Measurements from ENCODE around the gene PCIF1.
"Not testable (repeated sequence)": the region's sequence is repeated elsewhere in the genome, so short reads cannot be mapped to it uniquely, and the experiment has no call there.

The PCIF1 gene

GRCh38 chr20:45994761-45995493 is 60.4 kb downstream of the PCIF1 start:
- no peaks in the 10 kb centered on the region for H3K9me2 ChIP-seq (replicated peaks; ENCODE audit: control insufficient read depth, low read length)
- H3K4me3 ChIP-seq (ENCODE audit: low read length), result no peak overlapping the region
- no peaks in the 10 kb centered on the region for H3K79me2 ChIP-seq (ENCODE audit: control insufficient read depth, low read length)
- no peak overlapping the region for H3K27ac ChIP-seq (ENCODE audit: low read depth, low read length)
- H4K20me1 ChIP-seq (ENCODE audit: control insufficient read depth, insufficient read depth, low read depth, low read length), result no peaks in the 10 kb centered on the region
- peaks cover 22% of the 10 kb centered on the region for H3K4me1 ChIP-seq (ENCODE audit: control insufficient read depth, low read length)
- no peak for TF ChIP-seq CTCF (IDR thresholded peaks at IDR 0.05; ENCODE audit: low read depth, low read length, poor library complexity, severe bottlenecking)
- TF ChIP-seq EZH2phosphoT487 (IDR thresholded peaks at IDR 0.05; ENCODE audit: borderline replicate concordance, low read length), result no peak
- H3K4me2 ChIP-seq (ENCODE audit: low read length), result no peak overlapping the region
- H3K9me3 ChIP-seq (ENCODE audit: control insufficient read depth, insufficient read depth, low read length), result no peaks in the 10 kb centered on the region
- no peaks in the 10 kb centered on the region; the same call in 1 of the 2 replicates for H3F3A ChIP-seq (ENCODE audit: control insufficient read depth, insufficient read depth)
- peaks cover 31% of the 10 kb centered on the region for H3K27me3 ChIP-seq (ENCODE audit: control insufficient read depth, low read length)
- H3K36me3 ChIP-seq (ENCODE audit: control insufficient read depth, low read length), result no peaks in the 10 kb centered on the region

- H3K27ac ChIP-seq (ENCODE audit: low read depth, low read length); H3F3A ChIP-seq (ENCODE audit: control insufficient read depth, insufficient read depth); H3K79me2 ChIP-seq (ENCODE audit: control insufficient read depth, low read length); H4K20me1 ChIP-seq (ENCODE audit: control insufficient read depth, insufficient read depth, low read depth, low read length); H3K9me2 ChIP-seq (replicated peaks; ENCODE audit: control insufficient read depth, low read length); H3K9me3 ChIP-seq (ENCODE audit: control insufficient read depth, insufficient read depth, low read length); H3K4me2 ChIP-seq (ENCODE audit: low read length); H3K4me3 ChIP-seq (ENCODE audit: low read length); H3K36me3 ChIP-seq (ENCODE audit: control insufficient read depth, low read length): not testable (repeated sequence)
- H3K27me3 ChIP-seq (ENCODE audit: control insufficient read depth, low read length), result peaks cover 36% of the 10 kb centered on the region
- H3K4me1 ChIP-seq (ENCODE audit: control insufficient read depth, low read length), result peaks cover 22% of the 10 kb centered on the region
These were observed 61.1 kb downstream of the PCIF1 start for GRCh38 chr20:45995495-45996097.

GRCh38 chr20:45997187-45997586 is 62.7 kb downstream of the PCIF1 start:
- Histone ChIP-seq H3K36me3 (ENCODE audit: control insufficient read depth, low read length) (no peaks in the 10 kb centered on the region), H3K9me3 (ENCODE audit: control insufficient read depth, insufficient read depth, low read length) (no peaks in the 10 kb centered on the region), H3K9me2 (replicated peaks; ENCODE audit: control insufficient read depth, low read length) (no peaks in the 10 kb centered on the region), H3K27me3 (ENCODE audit: control insufficient read depth, low read length) (peaks cover 46% of the 10 kb centered on the region), H3K27ac (ENCODE audit: low read depth, low read length) (no peak overlapping the region), H3K4me3 (ENCODE audit: low read length) (no peak overlapping the region), H3K4me2 (ENCODE audit: low read length) (no peak overlapping the region), H3F3A (ENCODE audit: control insufficient read depth, insufficient read depth) (no peaks in the 10 kb centered on the region; the same call in 1 of the 2 replicates), H3K79me2 (ENCODE audit: control insufficient read depth, low read length) (no peaks in the 10 kb centered on the region), H3K4me1 (ENCODE audit: control insufficient read depth, low read length) (peaks cover 11% of the 10 kb centered on the region), H4K20me1 (ENCODE audit: control insufficient read depth, insufficient read depth, low read depth, low read length) (no peaks in the 10 kb centered on the region)
- TF ChIP-seq EZH2phosphoT487 (IDR thresholded peaks at IDR 0.05; ENCODE audit: borderline replicate concordance, low read length) (no peak), CTCF (IDR thresholded peaks at IDR 0.05; ENCODE audit: low read depth, low read length, poor library complexity, severe bottlenecking) (no peak)
